ENCODE data around the gene ITGB5.
A peak's percentile ranks its signal among the peaks of the same experiment; 100 is the strongest.

Gene ITGB5

DNA sequence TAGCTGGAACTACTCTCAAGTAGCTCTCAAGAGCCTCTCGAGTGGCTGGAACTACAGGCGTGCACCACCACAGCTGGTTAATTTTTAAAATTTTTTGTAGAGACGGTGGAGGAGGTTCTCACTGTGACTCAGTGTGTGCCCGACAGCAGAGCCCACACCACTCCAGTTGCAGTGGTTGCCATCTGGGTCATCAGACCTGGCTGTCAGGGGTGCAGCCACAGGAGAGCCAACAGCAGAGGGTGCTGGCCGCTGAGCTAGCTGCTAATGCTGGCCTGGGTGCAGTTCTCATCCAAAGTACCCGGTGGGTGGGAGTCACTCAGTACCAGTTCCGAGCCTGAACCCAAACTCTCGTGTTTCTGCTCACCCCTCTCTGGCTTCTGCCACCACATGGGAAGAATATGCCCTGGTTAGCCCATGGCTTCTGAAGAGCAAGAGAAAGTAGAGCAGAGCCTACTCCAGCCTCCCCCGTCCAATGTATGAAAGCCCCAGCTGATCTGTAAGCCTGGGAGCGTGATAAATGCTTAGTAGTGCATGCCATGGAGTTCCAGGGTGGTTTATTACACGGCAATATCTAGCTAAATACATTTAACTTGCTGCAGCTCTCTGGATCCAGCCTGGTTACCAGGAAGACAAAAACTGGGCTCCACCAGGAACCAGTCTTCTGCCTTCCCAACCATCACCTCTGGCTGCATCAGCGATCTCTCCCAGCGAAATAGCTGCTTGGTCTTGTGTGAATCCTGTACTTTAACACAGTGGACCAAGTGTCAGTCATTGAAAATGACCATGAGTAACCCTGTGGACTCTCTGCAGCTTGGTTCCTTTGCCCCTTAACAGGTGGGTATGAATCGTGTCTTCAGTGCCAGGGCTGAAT lies 139.8 kb downstream of the ITGB5 start:
- no peak for DNase-seq

GRCh38 chr3:124745756-124746155 lies 141.4 kb downstream of the ITGB5 start:
- DNase-seq: no peak

DNA sequence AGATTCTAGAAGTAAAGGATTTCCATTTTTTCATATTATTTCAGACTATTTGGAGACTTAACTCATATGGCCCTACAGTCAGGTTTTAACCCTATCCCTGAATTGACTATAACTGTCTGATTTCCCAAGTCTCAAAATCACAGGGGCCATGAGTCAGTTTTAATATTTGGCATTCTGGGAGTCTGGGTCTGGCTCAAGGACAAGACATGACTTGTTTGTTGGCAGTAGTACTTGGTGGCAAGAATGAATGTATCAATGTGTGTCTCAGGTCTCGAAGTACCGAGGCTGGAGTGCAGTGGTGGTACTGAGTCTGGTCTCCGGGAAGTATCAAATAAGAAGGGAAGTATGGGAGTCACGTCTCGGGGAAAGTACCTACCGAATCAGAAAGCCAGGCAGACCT lies 146.1 kb downstream of the ITGB5 start:
- DNase-seq: no peak

GRCh38 chr3:124731760-124732159 lies 155.4 kb downstream of the ITGB5 start:
- DNase-seq: no peak

DNA sequence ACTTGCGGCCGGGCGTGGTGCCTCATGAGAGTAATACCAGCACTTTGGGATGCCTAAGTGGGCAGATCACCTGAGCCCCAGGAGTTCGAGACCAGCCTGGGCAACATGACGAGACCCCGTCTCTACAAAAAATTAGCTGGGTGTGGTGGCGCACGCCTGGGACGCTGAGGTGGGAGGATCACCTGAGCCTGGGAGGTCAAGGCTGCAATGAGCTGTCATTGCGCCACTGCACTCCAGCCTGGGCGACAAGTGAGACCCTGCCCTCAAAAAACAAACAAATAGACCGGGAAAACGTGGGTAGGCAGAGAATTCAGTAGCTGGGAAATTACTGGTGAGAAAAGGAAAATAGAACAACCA lies 156.2 kb downstream of the ITGB5 start:
- no peak for DNase-seq

GRCh38 chr3:124730129-124730940 lies 156.8 kb downstream of the ITGB5 start, which contains the start of gene UMPS:
Gene UMPS, plus strand, starts transcription at chr3:124730452. Its CDS starts 20 bp downstream, at chr3:124730472.
- peak; percentile 97 for DNase-seq

DNA sequence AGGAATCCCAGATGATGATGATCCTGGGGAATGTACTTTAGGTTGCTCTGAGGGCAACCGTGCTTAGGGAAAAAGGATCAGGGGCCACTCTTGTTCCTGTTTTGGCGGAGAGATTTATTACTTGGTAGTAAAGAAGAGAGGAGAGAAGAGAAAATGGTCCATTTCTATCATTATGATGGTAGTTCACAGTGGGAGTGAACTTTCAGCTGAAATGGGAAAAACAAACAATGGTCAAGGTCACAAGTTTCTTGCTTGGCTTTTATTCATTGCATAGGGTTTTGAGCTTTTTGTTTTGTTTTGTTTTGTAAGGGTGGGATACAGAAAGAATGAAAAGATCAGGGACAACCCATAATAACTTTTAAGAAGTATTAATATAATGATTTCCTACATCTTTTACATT lies 164.6 kb downstream of the ITGB5 start:
- DNase-seq: no peak

- DNase-seq: no peak
These were observed 172.8 kb downstream of the ITGB5 start for GRCh38 chr3:124714223-124714853.

Data from eye (tissue), 1 donor.